PFSK-1 (cell line): ENCODE results near the gene PSG3.

Source experiments
- FOXP2 ChIP-seq: optimal IDR thresholded peaks from 2 replicates; pipeline ENCODE3; 2011; ENCODE audit warnings: borderline replicate concordance, control low read depth, inconsistent platforms; ENCODE audit not compliant: insufficient read depth; ENCODE audit errors: extremely low read length, extremely low read depth
- POLR2AphosphoS5 ChIP-seq: IDR thresholded peaks from 2 replicates; pipeline ENCODE4 v1.6.1; 2012; ENCODE audit warnings: low read depth, mild to moderate bottlenecking, control low read depth, low read length, moderate library complexity
- SIN3A ChIP-seq: IDR thresholded peaks from 2 replicates; pipeline ENCODE4 v1.6.1; 2012; ENCODE audit warnings: mild to moderate bottlenecking, low read length, moderate library complexity, borderline replicate concordance; ENCODE audit not compliant: insufficient read depth
- TAF1 ChIP-seq: IDR thresholded peaks from 2 replicates; pipeline ENCODE4 v1.6.1; 2012; ENCODE audit warnings: low read length, control low read depth, borderline replicate concordance; ENCODE audit not compliant: insufficient read depth
- TF ChIP-seq, protein P1 (sequence below), 2 experiments: IDR thresholded peaks; 2 replicates each; pipeline versions ENCODE4 v1.6.1 to v1.8.0; 2011 to 2012; ENCODE audit warnings: low read depth in 2 of 2, low read length in 2 of 2, control low read depth in 1 of 2, inconsistent platforms in 1 of 2, mild to moderate bottlenecking in 1 of 2, moderate library complexity in 1 of 2; ENCODE audit not compliant: insufficient read depth in 1 of 2

- TF ChIP-seq POLR2AphosphoS5 (no peak), TAF1 (no peak), SIN3A (no peak), FOXP2 (no peak)
- TF ChIP-seq, protein P1, sequence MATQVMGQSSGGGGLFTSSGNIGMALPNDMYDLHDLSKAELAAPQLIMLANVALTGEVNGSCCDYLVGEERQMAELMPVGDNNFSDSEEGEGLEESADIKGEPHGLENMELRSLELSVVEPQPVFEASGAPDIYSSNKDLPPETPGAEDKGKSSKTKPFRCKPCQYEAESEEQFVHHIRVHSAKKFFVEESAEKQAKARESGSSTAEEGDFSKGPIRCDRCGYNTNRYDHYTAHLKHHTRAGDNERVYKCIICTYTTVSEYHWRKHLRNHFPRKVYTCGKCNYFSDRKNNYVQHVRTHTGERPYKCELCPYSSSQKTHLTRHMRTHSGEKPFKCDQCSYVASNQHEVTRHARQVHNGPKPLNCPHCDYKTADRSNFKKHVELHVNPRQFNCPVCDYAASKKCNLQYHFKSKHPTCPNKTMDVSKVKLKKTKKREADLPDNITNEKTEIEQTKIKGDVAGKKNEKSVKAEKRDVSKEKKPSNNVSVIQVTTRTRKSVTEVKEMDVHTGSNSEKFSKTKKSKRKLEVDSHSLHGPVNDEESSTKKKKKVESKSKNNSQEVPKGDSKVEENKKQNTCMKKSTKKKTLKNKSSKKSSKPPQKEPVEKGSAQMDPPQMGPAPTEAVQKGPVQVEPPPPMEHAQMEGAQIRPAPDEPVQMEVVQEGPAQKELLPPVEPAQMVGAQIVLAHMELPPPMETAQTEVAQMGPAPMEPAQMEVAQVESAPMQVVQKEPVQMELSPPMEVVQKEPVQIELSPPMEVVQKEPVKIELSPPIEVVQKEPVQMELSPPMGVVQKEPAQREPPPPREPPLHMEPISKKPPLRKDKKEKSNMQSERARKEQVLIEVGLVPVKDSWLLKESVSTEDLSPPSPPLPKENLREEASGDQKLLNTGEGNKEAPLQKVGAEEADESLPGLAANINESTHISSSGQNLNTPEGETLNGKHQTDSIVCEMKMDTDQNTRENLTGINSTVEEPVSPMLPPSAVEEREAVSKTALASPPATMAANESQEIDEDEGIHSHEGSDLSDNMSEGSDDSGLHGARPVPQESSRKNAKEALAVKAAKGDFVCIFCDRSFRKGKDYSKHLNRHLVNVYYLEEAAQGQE (IDR thresholded peaks at IDR 0.05; ENCODE audit: insufficient read depth in 1 of 2, low read depth in 2 of 2, low read length in 2 of 2) = no peak
Measured at GRCh38 chr19:42695811-42696503, 44.3 kb downstream of the PSG3 start.
